ENCODE results near the gene NRG3.

Gene NRG3

GRCh38 chr10:82738592-82738991, 863.6 kb downstream of the NRG3 start:
- no peak for DNase-seq

- DNase-seq = no peak
These were observed 867.5 kb downstream of the NRG3 start for GRCh38 chr10:82742478-82742877.

GRCh38 chr10:82742898-82743297, 867.9 kb downstream of the NRG3 start:
- DNase-seq = no peak

GRCh38 chr10:82750538-82750937, 875.5 kb downstream of the NRG3 start:
- DNase-seq = no peak

GRCh38 chr10:82757397-82757796, 882.4 kb downstream of the NRG3 start:
- DNase-seq = no peak

GRCh38 chr10:82757901-82758300, 882.9 kb downstream of the NRG3 start:
- DNase-seq = no peak

- DNase-seq = no peak
These were observed 884.1 kb downstream of the NRG3 start for GRCh38 chr10:82759050-82759449.

- no peak for DNase-seq
These were observed 887.6 kb downstream of the NRG3 start for GRCh38 chr10:82762641-82763040.

GRCh38 chr10:82768040-82768439, 893.0 kb downstream of the NRG3 start:
- DNase-seq = no peak

- DNase-seq = no peak
These were observed 903.9 kb downstream of the NRG3 start for GRCh38 chr10:82778908-82779307.

GRCh38 chr10:82796510-82796909, 921.5 kb downstream of the NRG3 start:
- no peak for DNase-seq

GRCh38 chr10:82801289-82801688, 926.3 kb downstream of the NRG3 start:
- no peak for DNase-seq

- DNase-seq = no peak
These were observed 936.6 kb downstream of the NRG3 start for GRCh38 chr10:82811621-82812020.

- DNase-seq = no peak
These were observed 938.9 kb downstream of the NRG3 start for GRCh38 chr10:82813856-82814255.

GRCh38 chr10:82814635-82815034, 939.6 kb downstream of the NRG3 start:
- no peak for DNase-seq

GRCh38 chr10:82815680-82816079, 940.7 kb downstream of the NRG3 start:
- no peak for DNase-seq

GRCh38 chr10:82817676-82818422, 942.9 kb downstream of the NRG3 start:
- DNase-seq = no peak

- no peak for DNase-seq
These were observed 946.0 kb downstream of the NRG3 start for GRCh38 chr10:82821043-82821442.

GRCh38 chr10:82826132-82826531, 951.1 kb downstream of the NRG3 start:
- no peak for DNase-seq

GRCh38 chr10:82827901-82828300, 952.9 kb downstream of the NRG3 start:
- no peak for DNase-seq

- DNase-seq = no peak
These were observed 972.2 kb downstream of the NRG3 start for GRCh38 chr10:82847242-82847641.

- no peak for DNase-seq
These were observed 975.2 kb downstream of the NRG3 start for GRCh38 chr10:82850191-82850590.

- no peak for DNase-seq
These were observed 982.1 kb downstream of the NRG3 start for GRCh38 chr10:82856957-82857613.

GRCh38 chr10:82861889-82862288, 986.9 kb downstream of the NRG3 start:
- no peak for DNase-seq

- DNase-seq = no peak
These were observed 990.4 kb downstream of the NRG3 start for GRCh38 chr10:82865366-82865765.
